Left ventricle myocardium inferior (tissue), 1 donor: ENCODE data around the gene XYLT1. TPM values are rescaled to one million over a fixed set of nuclear protein-coding genes. Genes with fewer than 3 reads are reported as not detected.
A peak's percentile ranks its signal among the peaks of the same experiment; 100 is the strongest.

Source experiments
- DNase-seq: peaks from one replicate; pipeline ENCODE4 v3.0.0-alpha.2; 2020
- H3K27ac ChIP-seq: fragments of 200-600 bp; replicated peaks from 2 replicates; pipeline ENCODE4 v1.8.0; 2021
- H3K27me3 ChIP-seq: fragments of 200-600 bp; 2 replicates; pipeline ENCODE4 v1.8.0; 2021; ENCODE audit warnings: low read depth
- H3K36me3 ChIP-seq: fragments of 200-600 bp; 2 replicates; pipeline ENCODE4 v1.8.0; 2021
- H3K4me1 ChIP-seq: fragments of 200-600 bp; 2 replicates; pipeline ENCODE4 v1.8.0; 2021
- H3K4me3 ChIP-seq: fragments of 200-600 bp; 2 replicates; pipeline ENCODE4 v1.8.0; 2021; ENCODE audit warnings: mild to moderate bottlenecking, moderate library complexity
- H3K9me3 ChIP-seq: fragments of 200-600 bp; replicated peaks from 2 replicates; pipeline ENCODE4 v1.8.0; 2021
- intact Hi-C: fragments of 100-400 bp; cut with micrococcal nuclease; formaldehyde crosslinking; loops from one replicate; pipeline ENCODE4 v1.11.0; 2022
- total RNA-seq: library from RNA; stranded (reverse); fragmentation: NEBNext Ultra II Directional; extraction: Animal tissue kit (Norgen Biotek cat#: 25700); gene quantifications from one replicate; pipeline ENCODE4 v1.2.1, GENCODE V29; 2021
- TF ChIP-seq, protein P1 (sequence below): fragments of 200-600 bp; IDR thresholded peaks from 2 replicates; pipeline ENCODE4 v1.8.0; 2021; ENCODE audit warnings: antibody characterized with exemption, mild to moderate bottlenecking, borderline replicate concordance
- donor health status: DM: no; HTN: yes; CAD: no; lungs with severe emphysema.

XYLT1 gene
- total RNA-seq, 1 donor from 2014 or later, result 1.4 TPM

DNA sequence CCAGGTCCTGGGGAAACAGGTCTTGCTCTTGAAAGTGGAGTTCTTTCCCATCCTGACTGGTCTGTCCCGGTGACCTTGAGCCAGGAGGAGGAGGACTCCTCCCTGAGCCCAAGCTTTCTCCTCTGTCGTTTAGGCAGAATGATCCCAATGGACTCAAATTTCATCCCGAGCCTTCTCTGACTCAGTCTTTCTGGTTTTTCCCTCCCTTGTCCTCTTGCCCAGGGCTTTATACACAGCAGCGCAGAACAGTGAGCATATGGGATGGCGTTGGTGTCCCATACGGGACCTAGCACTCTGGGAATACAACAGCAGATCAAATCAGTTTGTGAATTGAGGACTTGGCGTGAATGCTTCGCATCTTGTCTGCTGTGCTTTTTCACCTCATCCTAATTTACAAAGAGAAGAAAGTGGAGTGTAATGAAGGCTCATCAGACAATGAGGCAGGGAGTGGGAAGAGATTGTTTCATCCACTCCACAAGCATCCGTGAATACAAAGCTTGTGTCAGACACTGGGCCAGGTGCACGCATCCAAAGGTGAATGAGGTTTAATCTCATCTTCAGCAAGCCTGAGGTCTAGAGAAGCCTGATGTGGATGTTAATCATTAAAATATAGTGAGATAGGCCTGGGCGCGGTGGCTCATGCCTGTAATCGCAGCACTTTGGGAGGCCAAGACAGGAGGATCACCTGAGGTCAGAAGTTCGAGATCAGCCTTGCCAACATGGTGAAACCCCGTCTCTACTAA lies 1.1 kb upstream of the XYLT1 start:
- no peaks in the 10 kb centered on the region for H3K9me3 ChIP-seq
- intact Hi-C loops, result no loop called here
- peaks cover 71% of the 10 kb centered on the region for H3K27me3 ChIP-seq
- no peaks in the 10 kb centered on the region for H3K36me3 ChIP-seq
- H3K4me1 ChIP-seq, result peaks cover 24% of the 10 kb centered on the region
- H3K4me3 ChIP-seq, result no peak overlapping the region
- DNase-seq, result no peak
- TF ChIP-seq, protein P1, sequence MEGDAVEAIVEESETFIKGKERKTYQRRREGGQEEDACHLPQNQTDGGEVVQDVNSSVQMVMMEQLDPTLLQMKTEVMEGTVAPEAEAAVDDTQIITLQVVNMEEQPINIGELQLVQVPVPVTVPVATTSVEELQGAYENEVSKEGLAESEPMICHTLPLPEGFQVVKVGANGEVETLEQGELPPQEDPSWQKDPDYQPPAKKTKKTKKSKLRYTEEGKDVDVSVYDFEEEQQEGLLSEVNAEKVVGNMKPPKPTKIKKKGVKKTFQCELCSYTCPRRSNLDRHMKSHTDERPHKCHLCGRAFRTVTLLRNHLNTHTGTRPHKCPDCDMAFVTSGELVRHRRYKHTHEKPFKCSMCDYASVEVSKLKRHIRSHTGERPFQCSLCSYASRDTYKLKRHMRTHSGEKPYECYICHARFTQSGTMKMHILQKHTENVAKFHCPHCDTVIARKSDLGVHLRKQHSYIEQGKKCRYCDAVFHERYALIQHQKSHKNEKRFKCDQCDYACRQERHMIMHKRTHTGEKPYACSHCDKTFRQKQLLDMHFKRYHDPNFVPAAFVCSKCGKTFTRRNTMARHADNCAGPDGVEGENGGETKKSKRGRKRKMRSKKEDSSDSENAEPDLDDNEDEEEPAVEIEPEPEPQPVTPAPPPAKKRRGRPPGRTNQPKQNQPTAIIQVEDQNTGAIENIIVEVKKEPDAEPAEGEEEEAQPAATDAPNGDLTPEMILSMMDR, result no peak
- peak overlapping the region; percentile 73 for H3K27ac ChIP-seq

DNA sequence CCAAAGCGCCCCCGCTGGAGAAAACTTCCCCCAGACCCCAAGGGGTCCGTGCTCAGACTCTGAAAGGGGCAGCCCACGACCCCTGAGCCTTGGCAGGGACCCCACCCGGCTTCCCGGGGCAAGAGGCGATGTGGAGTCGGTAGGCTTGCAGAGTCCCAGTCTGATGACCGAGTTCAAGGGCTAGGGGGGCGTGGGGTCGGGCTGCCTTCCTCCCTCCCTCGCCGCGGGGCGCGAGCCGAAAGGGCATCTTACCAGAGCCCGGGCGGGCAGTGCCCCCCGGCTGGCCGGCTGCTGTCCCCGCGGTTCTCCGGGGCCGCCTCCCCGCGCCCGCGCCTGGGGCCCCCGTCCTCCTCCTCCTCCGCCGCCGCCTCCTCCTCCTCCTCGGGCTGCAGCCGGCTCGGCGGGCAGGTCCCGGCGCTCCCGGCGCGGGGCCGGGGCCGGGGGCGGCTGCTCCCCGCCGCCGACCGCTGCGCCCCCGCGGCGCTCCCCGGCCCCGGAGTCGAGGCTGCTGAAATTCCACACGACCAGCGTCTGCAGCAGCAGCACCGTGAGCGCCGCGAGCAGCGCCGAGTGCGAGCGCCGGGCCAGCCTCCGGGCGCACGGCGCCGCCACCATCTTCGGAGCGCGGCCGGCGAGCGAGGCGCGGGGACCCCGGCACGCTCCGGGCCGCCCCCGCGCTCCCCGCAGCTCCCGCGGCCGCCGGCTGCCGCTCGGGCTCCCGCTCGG lies 415 bp downstream of the XYLT1 start:
- TF ChIP-seq, protein P1, result no peak
- Histone ChIP-seq H3K4me3 (peak overlapping the region; percentile 71), H3K9me3 (no peaks in the 10 kb centered on the region), H3K36me3 (no peaks in the 10 kb centered on the region), H3K4me1 (peaks cover 24% of the 10 kb centered on the region), H3K27me3 (peaks cover 71% of the 10 kb centered on the region), H3K27ac (no peak overlapping the region)
- DNase-seq, result no peak
- intact Hi-C loops, result no loop called here

DNA sequence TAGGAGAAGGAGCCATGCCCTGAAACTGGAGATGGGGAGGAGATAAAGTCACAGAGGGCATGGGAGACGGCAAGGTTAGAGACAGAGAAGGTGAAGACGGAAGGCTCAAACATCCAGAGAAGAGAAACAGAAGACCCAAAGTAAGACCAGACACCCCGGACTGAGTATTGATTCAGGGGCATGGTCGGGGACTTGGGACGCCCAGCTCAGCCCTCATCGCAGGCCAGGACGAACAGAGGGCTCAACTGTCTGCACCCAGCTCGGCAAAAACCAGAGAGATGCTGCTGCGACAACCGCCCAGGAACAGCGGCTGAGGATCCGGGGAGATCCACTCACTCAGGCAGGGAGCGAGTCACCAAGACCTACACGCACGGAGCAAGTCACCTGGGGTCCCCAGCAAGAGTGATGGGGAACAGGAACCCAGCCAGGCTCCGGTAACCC lies 999 bp downstream of the XYLT1 start:
- intact Hi-C loops, result loop anchor here (10.0 kb wide), 1 partner anchor 195 kb away; no protein-coding TSS in a partner anchor
- no peaks in the 10 kb centered on the region for H3K36me3 ChIP-seq
- H3K27me3 ChIP-seq, result peaks cover 70% of the 10 kb centered on the region
- peak overlapping the region; percentile 71 for H3K4me3 ChIP-seq
- TF ChIP-seq, protein P1, result no peak
- no peak for DNase-seq
- no peak overlapping the region for H3K27ac ChIP-seq
- peaks cover 24% of the 10 kb centered on the region for H3K4me1 ChIP-seq
- no peaks in the 10 kb centered on the region for H3K9me3 ChIP-seq

DNA sequence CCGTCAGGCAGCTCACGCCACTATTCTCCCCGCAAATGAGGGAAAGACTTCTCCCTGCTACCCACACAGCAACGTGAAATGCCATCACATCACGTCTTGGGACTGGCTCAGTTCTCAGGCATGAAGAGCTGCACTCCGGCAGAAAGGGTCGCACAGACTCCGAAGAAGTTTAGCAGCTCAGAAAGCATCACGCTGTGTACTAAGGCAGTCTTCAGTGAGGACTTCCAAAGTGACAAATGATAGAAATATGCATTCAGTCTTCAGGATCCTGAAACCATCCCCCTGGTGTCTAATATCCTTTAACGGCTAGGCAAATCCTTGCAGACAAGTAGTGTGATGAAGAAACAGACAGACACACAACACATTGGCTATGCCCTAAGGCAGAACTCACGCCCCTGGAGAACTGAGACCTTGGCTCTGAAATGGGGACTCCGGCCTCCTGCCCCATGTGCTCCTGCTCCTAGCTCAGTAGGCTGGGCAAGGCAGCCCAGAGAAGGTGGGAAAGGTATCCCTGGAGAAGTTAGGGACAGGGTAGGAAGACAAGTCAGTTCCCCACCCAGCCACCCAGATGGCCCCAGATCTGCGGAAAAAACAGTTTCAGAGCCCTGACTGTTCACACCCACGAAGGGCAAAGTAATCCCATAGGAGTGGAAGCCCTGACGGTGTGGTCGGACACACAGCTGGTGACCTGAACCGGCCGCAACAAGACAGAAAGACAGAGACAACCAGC lies 1.6 kb downstream of the XYLT1 start:
- Histone ChIP-seq H3K27ac (no peak overlapping the region), H3K4me3 (peak overlapping the region; percentile 71), H3K36me3 (no peaks in the 10 kb centered on the region), H3K4me1 (peaks cover 24% of the 10 kb centered on the region), H3K9me3 (no peaks in the 10 kb centered on the region), H3K27me3 (peaks cover 70% of the 10 kb centered on the region)
- intact Hi-C loops, result loop anchor here (10.0 kb wide), 1 partner anchor 194 kb away; no protein-coding TSS in a partner anchor
- TF ChIP-seq, protein P1, result no peak
- DNase-seq, result no peak

DNA sequence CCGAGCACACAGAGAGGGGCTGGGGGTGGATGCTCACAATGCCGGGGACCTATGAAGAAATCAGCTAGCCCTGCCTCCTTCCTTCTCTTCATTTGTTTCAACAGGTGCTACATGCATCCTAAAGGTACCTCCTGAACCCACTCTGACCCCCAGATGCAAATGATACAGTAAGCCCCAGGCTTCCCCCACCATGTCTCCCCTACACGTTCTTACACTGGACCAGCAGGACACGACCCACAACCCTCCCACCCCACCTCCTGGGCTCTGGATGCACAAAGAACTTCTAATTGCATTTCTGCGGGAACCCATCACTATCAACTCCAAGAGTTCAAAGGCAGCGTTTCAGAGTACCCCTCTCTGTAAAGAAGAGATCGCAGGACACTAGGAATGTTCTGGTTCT lies 2.1 kb downstream of the XYLT1 start:
- Histone ChIP-seq H3K27me3 (peaks cover 70% of the 10 kb centered on the region), H3K9me3 (no peaks in the 10 kb centered on the region), H3K36me3 (no peaks in the 10 kb centered on the region), H3K4me3 (peak overlapping the region; percentile 71), H3K27ac (no peak overlapping the region), H3K4me1 (peaks cover 24% of the 10 kb centered on the region)
- TF ChIP-seq, protein P1, result no peak
- DNase-seq, result no peak
- intact Hi-C loops, result loop anchor here (10.0 kb wide), 1 partner anchor 194 kb away; no protein-coding TSS in a partner anchor
